MG63 (cell line): ENCODE results near the gene CIRBP. TPM values are rescaled to one million over a fixed set of nuclear protein-coding genes. Genes with fewer than 3 reads are reported as not detected.
"Not testable (repeated sequence)": the region's sequence is repeated elsewhere in the genome, so short reads cannot be mapped to it uniquely, and the experiment has no call there.

Experiments used
- DNase-seq: peaks from one replicate; pipeline ENCODE4 v3.0.0-alpha.2; 2020
- H3K27me3 ChIP-seq: fragments of 250-450 bp; sonication (Bioruptor Pico); 2 replicates; pipeline ENCODE4 v1.5.1; 2020; ENCODE audit warnings: mild to moderate bottlenecking, moderate library complexity
- H3K36me3 ChIP-seq: fragments of 250-450 bp; sonication (Bioruptor Pico); 2 replicates; pipeline ENCODE4 v1.5.1; 2020; ENCODE audit warnings: mild to moderate bottlenecking, moderate library complexity
- H3K4me3 ChIP-seq: fragments of 250-450 bp; sonication (Bioruptor Pico); 2 replicates; pipeline ENCODE4 v1.5.1; 2020; ENCODE audit warnings: mild to moderate bottlenecking, moderate library complexity
- H3K9me3 ChIP-seq: fragments of 250-450 bp; sonication (Bioruptor Pico); 2 replicates; pipeline ENCODE4 v1.5.1; 2020; ENCODE audit warnings: mild to moderate bottlenecking, moderate library complexity
- total RNA-seq: library from RNA; depleted of rRNA; stranded (reverse); fragments of >200 nt; shearing (Covaris generic); gene quantifications from 2 replicates; pipeline ENCODE4 v1.2.3, GENCODE V29; 2014; ENCODE audit warnings: low replicate concordance; rRNA removed

CIRBP gene
- total RNA-seq, 1 experiment from 2014 or later: 68.5 TPM

DNA sequence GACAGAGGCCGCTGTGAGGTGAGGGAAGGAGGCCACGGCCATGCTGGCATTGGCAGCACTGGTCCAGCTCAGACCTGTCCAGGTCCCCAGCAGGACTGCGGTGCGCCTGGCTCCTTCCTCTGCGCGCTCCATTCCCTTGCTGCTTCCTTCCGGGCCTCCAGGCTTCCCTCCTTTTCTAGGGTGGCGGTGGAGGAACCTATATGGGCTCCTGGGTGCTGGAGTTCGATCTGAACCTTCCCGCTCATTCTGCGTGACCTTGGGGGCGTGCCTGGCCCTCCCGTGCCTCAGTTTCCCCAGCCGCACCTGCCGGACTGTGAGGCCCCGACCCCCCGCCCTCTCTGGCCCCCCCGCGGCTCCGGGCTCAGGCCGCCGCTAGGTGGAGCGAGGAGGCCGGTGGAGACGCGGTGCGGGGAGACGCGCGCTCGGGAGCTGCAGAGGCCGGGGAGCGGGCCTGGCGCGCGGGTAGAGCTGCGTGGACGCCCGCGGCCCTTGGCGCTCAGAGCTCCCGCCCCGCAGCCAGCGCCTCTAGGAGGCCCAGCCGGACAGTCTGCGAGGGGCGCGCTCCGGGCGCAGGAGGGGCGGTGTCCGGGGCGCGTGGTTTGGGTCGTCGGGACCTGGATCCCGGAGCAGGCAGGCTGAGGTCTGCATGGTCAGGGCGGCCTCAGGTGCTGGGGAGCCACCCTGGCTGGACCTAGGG is 46.5 kb downstream of the CIRBP start:
- no peaks in the 10 kb centered on the region for H3K9me3 ChIP-seq
- peak; percentile 62 for DNase-seq
- H3K4me3 ChIP-seq: no peak overlapping the region

DNA sequence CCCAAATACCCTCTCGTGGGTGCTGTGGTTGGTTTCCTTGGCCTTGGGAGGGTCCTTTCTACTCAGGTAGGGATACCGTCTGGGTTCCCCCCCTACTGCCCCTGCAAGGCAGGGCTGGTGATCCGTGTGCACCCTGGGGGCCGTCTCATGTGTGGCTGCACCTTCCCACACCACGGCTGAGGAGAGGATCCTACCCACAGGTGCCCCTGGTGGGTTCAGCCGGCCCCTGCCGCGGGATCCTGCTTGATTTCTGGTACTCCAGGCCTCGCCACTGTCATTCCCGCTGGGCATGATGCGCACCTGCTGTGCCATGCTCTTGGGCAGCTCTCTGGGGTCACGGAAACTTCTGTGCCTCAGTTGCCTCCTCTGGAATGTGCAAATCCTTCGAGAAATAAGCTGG is 47.3 kb downstream of the CIRBP start:
- H3K4me3 ChIP-seq: no peak overlapping the region
- no peaks in the 10 kb centered on the region for H3K36me3 ChIP-seq
- no peak for DNase-seq
- H3K27me3 ChIP-seq: no peaks in the 10 kb centered on the region
- no peaks in the 10 kb centered on the region for H3K9me3 ChIP-seq

More for the DNA sequence above, 46.5 kb downstream of the CIRBP start:
- Histone ChIP-seq H3K36me3 (no peaks in the 10 kb centered on the region), H3K27me3 (no peaks in the 10 kb centered on the region)

DNA sequence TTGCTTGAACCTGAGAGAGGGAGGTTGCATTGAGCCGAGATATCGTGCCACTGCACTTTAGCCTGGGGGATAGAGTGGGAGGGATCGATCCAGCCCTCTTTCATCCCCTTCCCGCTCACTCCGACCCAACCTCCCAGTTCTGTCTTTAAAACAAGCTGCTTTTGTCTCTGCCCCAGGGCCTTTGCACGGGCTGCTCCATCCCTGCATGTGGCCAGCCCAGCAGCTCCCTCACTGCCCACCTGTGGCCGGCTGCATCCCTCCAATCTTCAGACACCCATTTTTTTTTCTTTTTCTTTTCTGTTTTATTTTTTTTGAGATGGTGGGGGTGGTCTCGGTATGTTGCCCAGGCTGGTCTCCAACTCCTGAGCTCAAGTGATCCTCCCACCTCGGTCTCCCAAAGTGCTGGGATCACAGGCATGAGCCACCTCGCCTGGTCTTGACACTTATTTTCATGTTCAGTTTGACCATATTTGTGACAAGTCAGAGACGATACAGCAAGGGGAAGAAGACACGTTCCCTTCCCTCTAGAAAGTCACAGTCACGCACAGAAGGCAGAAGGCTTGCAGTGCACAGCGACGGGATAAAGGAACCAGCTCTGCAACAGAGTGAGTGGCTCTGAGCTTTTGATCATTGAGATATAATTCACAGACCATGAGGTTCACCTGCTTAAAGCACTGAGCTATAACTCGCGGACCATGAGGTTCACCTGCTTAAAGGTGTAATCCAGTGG is 48.3 kb downstream of the CIRBP start:
- H3K9me3 ChIP-seq: no peaks in the 10 kb centered on the region
- DNase-seq: no peak
- no peaks in the 10 kb centered on the region for H3K27me3 ChIP-seq
- no peaks in the 10 kb centered on the region for H3K36me3 ChIP-seq
- no peak overlapping the region for H3K4me3 ChIP-seq

DNA sequence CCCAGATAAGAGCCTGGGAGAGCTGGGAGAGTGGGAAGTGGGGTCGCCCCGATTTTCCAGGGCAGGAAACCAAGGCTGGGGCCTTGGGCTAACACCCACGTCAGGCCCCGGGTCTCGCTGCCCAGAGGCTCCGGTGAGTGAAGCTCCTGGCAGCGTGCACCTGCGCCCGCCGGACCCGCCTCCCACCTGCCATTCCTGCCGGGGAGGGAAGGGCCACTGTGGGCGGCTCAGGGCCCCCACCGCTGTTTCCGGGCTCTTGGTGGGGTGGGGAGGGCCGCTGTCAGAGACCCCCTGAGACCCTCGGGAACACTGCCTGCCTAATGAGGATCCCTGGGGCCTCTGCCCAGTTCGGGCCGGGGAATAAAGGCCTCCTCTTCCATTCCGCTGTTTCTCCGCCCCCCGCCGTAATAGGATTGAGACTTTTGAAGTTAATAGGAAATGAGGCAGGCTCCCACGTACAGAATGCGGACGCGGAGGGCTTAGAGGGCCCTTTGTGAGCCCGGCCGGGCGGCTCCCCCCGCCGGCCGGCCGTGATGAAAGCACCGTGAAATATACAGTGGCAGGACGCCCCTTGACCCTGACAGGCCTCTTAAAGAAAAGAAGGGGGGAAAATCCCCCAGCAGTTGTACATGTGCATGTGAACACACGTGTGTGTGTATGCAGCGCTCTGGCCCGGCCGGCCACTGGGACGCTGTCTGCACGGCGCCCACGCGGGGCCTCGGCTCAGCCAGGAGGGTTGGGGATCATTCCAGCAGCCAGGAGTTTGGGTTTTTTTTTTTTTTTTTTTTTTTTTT is 49.7 kb downstream of the CIRBP start:
- Histone ChIP-seq H3K9me3 (no peaks in the 10 kb centered on the region), H3K36me3 (no peaks in the 10 kb centered on the region), H3K4me3 (no peak overlapping the region), H3K27me3 (no peaks in the 10 kb centered on the region)
- DNase-seq: no peak

DNA sequence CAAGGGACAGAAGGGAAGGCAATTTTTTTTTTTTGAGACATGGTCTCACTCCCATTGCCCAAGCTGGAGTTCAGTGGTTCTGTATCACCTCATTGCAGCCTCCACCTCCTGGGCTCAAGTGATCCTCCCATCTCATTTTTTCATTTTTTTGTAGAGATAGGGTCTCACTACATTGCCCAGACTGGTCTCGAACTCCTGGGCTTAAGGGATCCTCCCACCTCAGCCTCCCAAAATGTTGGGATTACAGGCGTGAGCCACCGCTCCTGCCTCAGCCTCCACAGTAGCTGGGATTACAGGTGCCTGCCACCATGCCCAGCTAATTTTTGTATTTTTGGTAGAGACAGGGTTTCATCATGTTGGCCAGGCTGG is 51.1 kb downstream of the CIRBP start:
- not testable (repeated sequence) for H3K9me3 ChIP-seq, H3K4me3 ChIP-seq, DNase-seq

DNA sequence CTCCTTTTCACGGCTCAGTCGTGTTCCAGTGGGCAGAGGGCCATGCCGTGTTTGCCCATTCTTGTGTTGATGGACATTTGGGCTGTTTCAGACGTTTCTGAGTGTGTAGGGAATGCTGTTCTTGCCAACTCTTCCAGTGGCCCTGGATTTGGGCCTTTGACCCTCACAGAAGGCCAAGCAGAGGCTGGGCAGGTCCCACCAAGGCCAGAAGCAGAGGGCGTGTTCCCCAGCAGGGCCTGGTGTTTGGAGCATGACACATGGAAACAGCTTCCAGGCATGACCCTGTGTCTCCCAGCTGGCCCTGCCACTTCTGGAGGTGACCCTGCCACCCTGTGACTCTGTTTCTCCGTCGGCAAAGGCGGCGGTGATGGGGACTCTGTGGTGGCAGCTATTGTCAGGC is 52.4 kb downstream of the CIRBP start:
- no peak for DNase-seq
- Histone ChIP-seq H3K4me3 (no peak overlapping the region), H3K9me3 (no peaks in the 10 kb centered on the region), H3K36me3 (no peaks in the 10 kb centered on the region), H3K27me3 (no peaks in the 10 kb centered on the region)

More for the DNA sequence above, 51.1 kb downstream of the CIRBP start:
- not testable (repeated sequence) for H3K27me3 ChIP-seq, H3K36me3 ChIP-seq

DNA sequence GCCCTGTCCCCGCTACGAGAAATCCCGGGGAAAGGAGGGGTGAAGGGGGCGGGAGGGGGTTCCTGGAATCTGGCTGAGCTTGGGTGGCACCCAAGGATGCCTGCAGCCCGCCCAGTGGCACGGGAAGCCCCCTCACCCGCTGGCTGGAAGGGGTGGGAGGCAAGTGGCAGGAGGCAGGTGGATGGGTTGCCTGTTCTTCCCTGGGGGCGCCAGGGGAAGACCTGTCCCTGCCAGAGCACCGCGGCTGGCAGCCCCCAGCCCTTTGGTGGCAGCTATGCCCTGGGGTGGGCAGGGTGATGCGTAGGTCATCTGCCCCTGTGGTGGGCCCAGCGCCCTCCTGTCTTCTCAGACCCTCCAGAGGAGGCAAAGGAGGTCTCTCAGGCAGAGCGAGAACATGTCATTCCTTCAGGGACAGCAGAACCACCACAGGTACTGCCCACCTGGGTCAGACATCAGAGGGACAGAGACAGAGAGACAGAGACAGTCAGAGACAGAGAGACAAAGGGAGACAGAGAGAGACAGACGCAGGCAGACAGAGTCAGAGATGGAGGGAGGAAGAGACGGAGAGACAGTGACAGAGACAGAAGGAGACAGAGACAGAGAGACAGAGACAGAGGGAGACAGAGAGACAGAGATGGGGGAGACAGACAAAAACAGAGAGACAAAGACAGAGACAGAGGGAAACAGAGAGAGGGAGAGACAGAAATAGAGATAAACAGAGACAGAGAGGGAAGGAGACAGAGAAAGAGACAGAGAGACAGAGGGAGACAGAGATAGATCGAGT is 53.3 kb downstream of the CIRBP start:
- Histone ChIP-seq H3K4me3 (no peak overlapping the region), H3K36me3 (no peaks in the 10 kb centered on the region), H3K9me3 (no peaks in the 10 kb centered on the region), H3K27me3 (no peaks in the 10 kb centered on the region)
- DNase-seq: no peak

DNA sequence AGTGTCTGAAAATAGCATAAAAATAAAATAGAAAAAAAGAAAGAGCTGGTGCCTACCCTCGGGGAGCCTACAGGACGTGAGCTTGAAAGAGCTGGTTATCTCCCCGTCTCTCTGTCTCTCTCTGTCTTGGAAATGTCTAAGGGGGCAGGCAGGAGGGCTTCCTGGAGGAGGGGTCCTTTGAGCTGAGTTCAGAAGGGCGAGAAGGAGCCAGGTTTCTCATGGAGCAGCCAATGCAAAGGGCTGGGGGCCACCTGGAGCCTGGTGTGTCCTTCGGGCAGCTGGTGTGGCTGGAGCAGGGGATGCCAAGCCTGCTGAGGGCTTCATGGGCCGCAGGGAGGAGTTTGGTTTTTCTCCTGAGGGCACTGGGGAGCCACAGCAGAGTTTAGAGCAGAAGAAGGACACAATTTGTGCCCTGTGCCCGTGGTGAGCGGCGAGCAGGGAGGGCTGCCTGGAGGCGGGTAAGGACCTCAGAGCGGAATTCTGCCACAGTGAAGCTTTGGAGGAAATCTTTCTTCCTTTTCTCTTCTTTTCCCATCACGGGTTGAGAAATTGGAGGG is 55.2 kb downstream of the CIRBP start:
- H3K36me3 ChIP-seq: no peaks in the 10 kb centered on the region
- no peak overlapping the region for H3K4me3 ChIP-seq
- H3K9me3 ChIP-seq: no peaks in the 10 kb centered on the region
- no peaks in the 10 kb centered on the region for H3K27me3 ChIP-seq
- no peak for DNase-seq

Other genes with a start within 250 kb of the CIRBP start
- gene TMEM259, start 248.2 kb upstream of the CIRBP start, total RNA-seq: 40.3 and 75.8 TPM in 2 replicates
- gene RNU6-2, start 247.8 kb upstream of the CIRBP start, total RNA-seq: not detected in 2 replicates
- gene CNN2, start 242.7 kb upstream of the CIRBP start, total RNA-seq: 52.7 and 84.9 TPM in 2 replicates
- gene ABCA7, start 229.2 kb upstream of the CIRBP start, total RNA-seq: 0.26 and 4.3 TPM in 2 replicates
- gene ARHGAP45, start 202.2 kb upstream of the CIRBP start, total RNA-seq: not detected in 2 replicates
- 128 and 157 TPM in 2 replicates for gene POLR2E, start 174.0 kb upstream of the CIRBP start, total RNA-seq
- gene GPX4, start 165.3 kb upstream of the CIRBP start, total RNA-seq: 293 and 320 TPM in 2 replicates
- 15.6 and 22.7 TPM in 2 replicates for gene SBNO2, start 95.1 kb upstream of the CIRBP start, total RNA-seq
- 43.2 and 51.5 TPM in 2 replicates for gene STK11, start 63.6 kb upstream of the CIRBP start, total RNA-seq
- gene CBARP, start 31.3 kb upstream of the CIRBP start, total RNA-seq: 0.30 and 0.35 TPM in 2 replicates
- gene ATP5F1D, start 27.6 kb upstream of the CIRBP start, total RNA-seq: 29.4 and 33.8 TPM in 2 replicates
- 4.6 and 5.7 TPM in 2 replicates for gene MIDN, start 20.7 kb upstream of the CIRBP start, total RNA-seq
- 32.2 and 57.2 TPM in 2 replicates for gene FAM174C, start 6.2 kb downstream of the CIRBP start, total RNA-seq
- 0.76 TPM in 1 of 2 replicates, not detected in the other for gene EFNA2, start 16.5 kb downstream of the CIRBP start, total RNA-seq
- gene NDUFS7, start 114.6 kb downstream of the CIRBP start, total RNA-seq: 19.3 and 49.5 TPM in 2 replicates
- 22.1 and 30.7 TPM in 2 replicates for gene GAMT, start 132.2 kb downstream of the CIRBP start, total RNA-seq
- 107 and 149 TPM in 2 replicates for gene DAZAP1, start 138.3 kb downstream of the CIRBP start, total RNA-seq
- gene RPS15, start 169.1 kb downstream of the CIRBP start, total RNA-seq: 702 and 820 TPM in 2 replicates
- gene APC2, start 180.8 kb downstream of the CIRBP start, total RNA-seq: 0.59 and 2.0 TPM in 2 replicates
- 25.6 and 51.6 TPM in 2 replicates for gene C19orf25, start 209.9 kb downstream of the CIRBP start, total RNA-seq
- 0.40 and 9.0 TPM in 2 replicates for gene PCSK4, start 221.0 kb downstream of the CIRBP start, total RNA-seq
- 0.99 and 1.9 TPM in 2 replicates for gene REEP6, start 221.8 kb downstream of the CIRBP start, total RNA-seq
- gene ADAMTSL5, start 243.7 kb downstream of the CIRBP start, total RNA-seq: 1.1 TPM in 1 of 2 replicates, not detected in the other